GM23338 (cell line): ENCODE data around the gene TRPM1. TPM values are rescaled to one million over a fixed set of nuclear protein-coding genes. Genes with fewer than 3 reads are reported as not detected.
A peak's percentile ranks its signal among the peaks of the same experiment; 100 is the strongest.

Source experiments
- ATAC-seq: fragments of 200-7000 bp; cut with Tn5 transposase; 3 replicates; pipeline ENCODE4 v1.9.1; 2020
- DNase-seq: peaks from one replicate; pipeline ENCODE4 v3.0.0-alpha.2; 2015; ENCODE audit warnings: low spot score
- H2AFZ ChIP-seq: fragments of 200-600 bp; sonication (generic); 2 replicates; pipeline ENCODE4 v1.8.0; 2016; ENCODE audit warnings: antibody characterized with exemption, mild to moderate bottlenecking, moderate library complexity
- H3F3A ChIP-seq: fragments of 200-600 bp; sonication (generic); replicated peaks from 2 replicates; pipeline ENCODE4 v1.8.0; 2017; ENCODE audit warnings: antibody characterized with exemption, mixed run types, low read depth
- H3K27ac ChIP-seq: fragments of 200-600 bp; sonication (generic); 2 replicates; pipeline ENCODE4 v1.6.1; 2016; ENCODE audit warnings: low read depth
- H3K27me3 ChIP-seq: fragments of 200-600 bp; sonication (generic); 2 replicates; pipeline ENCODE4 v1.8.0; 2016; ENCODE audit warnings: mild to moderate bottlenecking, mixed run types, moderate library complexity; ENCODE audit not compliant: insufficient read depth
- H3K36me3 ChIP-seq: fragments of 200-600 bp; sonication (generic); 2 replicates; pipeline ENCODE4 v1.8.0; 2016; ENCODE audit warnings: mild to moderate bottlenecking; ENCODE audit not compliant: insufficient read depth
- H3K4me1 ChIP-seq: fragments of 200-600 bp; sonication (generic); 2 replicates; pipeline ENCODE4 v1.8.0; 2016; ENCODE audit warnings: mild to moderate bottlenecking, moderate library complexity; ENCODE audit not compliant: insufficient read depth
- H3K4me2 ChIP-seq: fragments of 200-600 bp; sonication (generic); 2 replicates; pipeline ENCODE4 v1.7.1; 2017; ENCODE audit warnings: mixed run types
- H3K4me3 ChIP-seq: fragments of 200-600 bp; sonication (generic); 2 replicates; pipeline ENCODE4 v1.6.1; 2016; ENCODE audit warnings: mixed run types
- H3K79me2 ChIP-seq: fragments of 200-600 bp; sonication (generic); replicated peaks from 2 replicates; pipeline ENCODE4 v1.8.0; 2017; ENCODE audit warnings: mild to moderate bottlenecking; ENCODE audit not compliant: insufficient read depth
- H3K9me2 ChIP-seq: fragments of 200-600 bp; sonication (generic); 2 replicates; pipeline ENCODE4 v1.8.0; 2017; ENCODE audit not compliant: insufficient read depth
- H4K20me1 ChIP-seq: fragments of 200-600 bp; sonication (generic); replicated peaks from 2 replicates; pipeline ENCODE4 v1.8.0; 2017; ENCODE audit warnings: mild to moderate bottlenecking; ENCODE audit not compliant: insufficient read depth
- H3K27ac Mint-ChIP-seq: 2 replicates; pipeline ENCODE4 v1.8.0; 2020; ENCODE audit warnings: inconsistent platforms, mild to moderate bottlenecking, moderate library complexity, mixed read lengths
- H3K27me3 Mint-ChIP-seq: 3 replicates; pipeline ENCODE4 v1.8.0; 2022; ENCODE audit warnings: low read depth, mild to moderate bottlenecking, moderate library complexity, mixed read lengths, inconsistent platforms; ENCODE audit not compliant: insufficient read depth, poor library complexity
- H3K36me3 Mint-ChIP-seq: 3 replicates; pipeline ENCODE4 v1.8.0; 2021; ENCODE audit warnings: low read depth, mild to moderate bottlenecking, inconsistent platforms, moderate library complexity, mixed read lengths
- H3K4me1 Mint-ChIP-seq: 3 replicates; pipeline ENCODE4 v1.8.0; 2020; ENCODE audit warnings: mild to moderate bottlenecking, inconsistent platforms, mixed read lengths
- H3K4me3 Mint-ChIP-seq: 3 replicates; pipeline ENCODE4 v1.8.0; 2021; ENCODE audit warnings: moderate library complexity, mild to moderate bottlenecking, inconsistent platforms, mixed read lengths
- H3K9me3 Mint-ChIP-seq: 3 replicates; pipeline ENCODE4 v1.8.0; 2020; ENCODE audit warnings: moderate library complexity, mild to moderate bottlenecking, inconsistent platforms, mixed read lengths
- CREB1 ChIP-seq: fragments of 250-450 bp; sonication (Bioruptor Pico); IDR thresholded peaks from 2 replicates; pipeline ENCODE4 v1.5.0; 2020; ENCODE audit warnings: low read depth, mild to moderate bottlenecking, moderate library complexity
- ETS1 ChIP-seq: IDR thresholded peaks from 2 replicates; pipeline ENCODE4 v1.6.1; 2016; ENCODE audit warnings: antibody characterized with exemption
- EZH2 ChIP-seq: fragments of 200-600 bp; sonication (generic); IDR thresholded peaks from one replicate; pipeline ENCODE4 v1.8.0; 2017; ENCODE audit warnings: antibody characterized with exemption, mild to moderate bottlenecking, low read depth; ENCODE audit not compliant: unreplicated experiment
- EZH2phosphoT487 ChIP-seq: fragments of 200-600 bp; sonication (generic); IDR thresholded peaks from one replicate; pipeline ENCODE4 v1.8.1; 2018; ENCODE audit warnings: antibody characterized with exemption; ENCODE audit not compliant: unreplicated experiment
- NANOG ChIP-seq: IDR thresholded peaks from 2 replicates; pipeline ENCODE4 v1.6.1; 2016; ENCODE audit warnings: antibody characterized with exemption, borderline replicate concordance
- POLR2AphosphoS5 ChIP-seq: IDR thresholded peaks from 2 replicates; pipeline ENCODE4 v1.6.1; 2016; ENCODE audit warnings: antibody characterized with exemption, low read depth
- STAT1 ChIP-seq: IDR thresholded peaks from one replicate; pipeline ENCODE4 v1.6.1; 2016; ENCODE audit warnings: antibody characterized with exemption; ENCODE audit not compliant: unreplicated experiment
- polyA plus RNA-seq: library from polyadenylated mRNA; unstranded; fragments of >200 nt; fragmentation: Nextera tagmentation; extraction: Ambion mirVana; gene quantifications from 2 replicates; pipeline ENCODE4 v1.2.1, GENCODE V29; 2016
- total RNA-seq: library from RNA; depleted of rRNA; stranded (reverse); fragments of >200 nt; shearing (Covaris generic); gene quantifications from 2 replicates; pipeline ENCODE4 v1.2.3, GENCODE V29; 2014
- TF ChIP-seq, protein P1 (sequence below), 2 experiments: fragments of 200-600 bp in 1 of 2; sonication (generic) in 1 of 2; conservative IDR thresholded peaks; 2 replicates each; pipeline versions ENCODE4 v1.5.1 to v1.6.1; 2016 to 2017; ENCODE audit warnings: antibody characterized with exemption in 2 of 2, low read depth in 2 of 2, mild to moderate bottlenecking in 2 of 2, moderate library complexity in 1 of 2
- TF ChIP-seq, protein P2 (sequence below): IDR thresholded peaks from one replicate; pipeline ENCODE4 v1.6.1; 2018; ENCODE audit warnings: antibody characterized with exemption; ENCODE audit not compliant: unreplicated experiment

TRPM1 gene
- total and polyA plus RNA-seq, 2 experiments from 2014 or later, result 0.19 TPM; not detected in 1

- no peak overlapping the region for H3K4me3 Mint-ChIP-seq
Observed at GRCh38 chr15:31149088-31149505, 47.6 kb upstream of the TRPM1 start.

More at GRCh38 chr15:31149088-31149505, 47.6 kb upstream of the TRPM1 start:
- Mint-ChIP-seq H3K9me3 (peaks cover 14% of the 10 kb centered on the region; the same call in 2 of the 3 replicates), H3K36me3 (peaks cover 13% of the 10 kb centered on the region; the same call in 2 of the 3 replicates), H3K4me1 (peaks cover 44% of the 10 kb centered on the region), H3K27ac (0 out of 2 replicates have a peak overlapping the region, but pooled peaks have one; percentile 4), H3K27me3 (peaks cover 4% of the 10 kb centered on the region)
- Histone ChIP-seq H3F3A (peaks cover 9% of the 10 kb centered on the region), H3K9me2 (peaks cover 4% of the 10 kb centered on the region; the same call in 1 of the 2 replicates), H3K4me2 (peak overlapping the region; percentile 65), H3K27me3 (no peaks in the 10 kb centered on the region), H3K79me2 (no peaks in the 10 kb centered on the region), H3K4me3 (no peak overlapping the region), H2AFZ (peak overlapping the region; percentile 63), H3K27ac (0 out of 2 replicates have a peak overlapping the region, but pooled peaks have one; percentile 32), H3K4me1 (peaks cover 37% of the 10 kb centered on the region), H3K36me3 (no peaks in the 10 kb centered on the region), H4K20me1 (no peaks in the 10 kb centered on the region)
- no peak for ATAC-seq
- peak; percentile 23 for DNase-seq
- TF ChIP-seq ETS1 (no peak), EZH2phosphoT487 (no peak), NANOG (no peak), EZH2 (no peak), STAT1 (no peak), CREB1 (no peak), POLR2AphosphoS5 (no peak)
- TF ChIP-seq, protein P1, sequence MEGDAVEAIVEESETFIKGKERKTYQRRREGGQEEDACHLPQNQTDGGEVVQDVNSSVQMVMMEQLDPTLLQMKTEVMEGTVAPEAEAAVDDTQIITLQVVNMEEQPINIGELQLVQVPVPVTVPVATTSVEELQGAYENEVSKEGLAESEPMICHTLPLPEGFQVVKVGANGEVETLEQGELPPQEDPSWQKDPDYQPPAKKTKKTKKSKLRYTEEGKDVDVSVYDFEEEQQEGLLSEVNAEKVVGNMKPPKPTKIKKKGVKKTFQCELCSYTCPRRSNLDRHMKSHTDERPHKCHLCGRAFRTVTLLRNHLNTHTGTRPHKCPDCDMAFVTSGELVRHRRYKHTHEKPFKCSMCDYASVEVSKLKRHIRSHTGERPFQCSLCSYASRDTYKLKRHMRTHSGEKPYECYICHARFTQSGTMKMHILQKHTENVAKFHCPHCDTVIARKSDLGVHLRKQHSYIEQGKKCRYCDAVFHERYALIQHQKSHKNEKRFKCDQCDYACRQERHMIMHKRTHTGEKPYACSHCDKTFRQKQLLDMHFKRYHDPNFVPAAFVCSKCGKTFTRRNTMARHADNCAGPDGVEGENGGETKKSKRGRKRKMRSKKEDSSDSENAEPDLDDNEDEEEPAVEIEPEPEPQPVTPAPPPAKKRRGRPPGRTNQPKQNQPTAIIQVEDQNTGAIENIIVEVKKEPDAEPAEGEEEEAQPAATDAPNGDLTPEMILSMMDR (conservative IDR thresholded peaks at IDR 0.05; ENCODE audit: low read depth in 2 of 2), result no peak
- TF ChIP-seq, protein P2, sequence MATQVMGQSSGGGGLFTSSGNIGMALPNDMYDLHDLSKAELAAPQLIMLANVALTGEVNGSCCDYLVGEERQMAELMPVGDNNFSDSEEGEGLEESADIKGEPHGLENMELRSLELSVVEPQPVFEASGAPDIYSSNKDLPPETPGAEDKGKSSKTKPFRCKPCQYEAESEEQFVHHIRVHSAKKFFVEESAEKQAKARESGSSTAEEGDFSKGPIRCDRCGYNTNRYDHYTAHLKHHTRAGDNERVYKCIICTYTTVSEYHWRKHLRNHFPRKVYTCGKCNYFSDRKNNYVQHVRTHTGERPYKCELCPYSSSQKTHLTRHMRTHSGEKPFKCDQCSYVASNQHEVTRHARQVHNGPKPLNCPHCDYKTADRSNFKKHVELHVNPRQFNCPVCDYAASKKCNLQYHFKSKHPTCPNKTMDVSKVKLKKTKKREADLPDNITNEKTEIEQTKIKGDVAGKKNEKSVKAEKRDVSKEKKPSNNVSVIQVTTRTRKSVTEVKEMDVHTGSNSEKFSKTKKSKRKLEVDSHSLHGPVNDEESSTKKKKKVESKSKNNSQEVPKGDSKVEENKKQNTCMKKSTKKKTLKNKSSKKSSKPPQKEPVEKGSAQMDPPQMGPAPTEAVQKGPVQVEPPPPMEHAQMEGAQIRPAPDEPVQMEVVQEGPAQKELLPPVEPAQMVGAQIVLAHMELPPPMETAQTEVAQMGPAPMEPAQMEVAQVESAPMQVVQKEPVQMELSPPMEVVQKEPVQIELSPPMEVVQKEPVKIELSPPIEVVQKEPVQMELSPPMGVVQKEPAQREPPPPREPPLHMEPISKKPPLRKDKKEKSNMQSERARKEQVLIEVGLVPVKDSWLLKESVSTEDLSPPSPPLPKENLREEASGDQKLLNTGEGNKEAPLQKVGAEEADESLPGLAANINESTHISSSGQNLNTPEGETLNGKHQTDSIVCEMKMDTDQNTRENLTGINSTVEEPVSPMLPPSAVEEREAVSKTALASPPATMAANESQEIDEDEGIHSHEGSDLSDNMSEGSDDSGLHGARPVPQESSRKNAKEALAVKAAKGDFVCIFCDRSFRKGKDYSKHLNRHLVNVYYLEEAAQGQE, result no peak
